ENCODE data around the gene IL34. TPM values are rescaled to one million over a fixed set of nuclear protein-coding genes. Genes with fewer than 3 reads are reported as not detected.

Gene IL34
- polyA plus RNA-seq, 1 of the 3 experiments (the other 2 are of a cell fraction) = 0.18 TPM

GRCh38 chr16:70660672-70661350 lies 14.5 kb downstream of the IL34 start:
- peaks cover 0 to 8% of the 10 kb centered on the region in 2 experiments; a peak in 1 of 4 replicates for H3K4me1 ChIP-seq (ENCODE audit: control insufficient read depth in 1 of 2, insufficient read depth in 2 of 2, low read depth in 1 of 2, low read length in 1 of 2)
- no peak for TF ChIP-seq NRF1 (IDR thresholded peaks at IDR 0.05; ENCODE audit: low read depth, low read length)
- no peak for TF ChIP-seq NFIC (IDR thresholded peaks at IDR 0.05; ENCODE audit: borderline replicate concordance)
- TF ChIP-seq USF2 (IDR thresholded peaks at IDR 0.05; ENCODE audit: borderline replicate concordance, low read depth, low read length) = no peak
- no peak for TF ChIP-seq FOXM1 (IDR thresholded peaks at IDR 0.05; ENCODE audit: low read depth)
- no peak for TF ChIP-seq IRF3 (IDR thresholded peaks at IDR 0.05; ENCODE audit: low read depth, low read length)
- no peak for TF ChIP-seq CTCF (IDR thresholded peaks at IDR 0.05)
- no peak for TF ChIP-seq TAF1 (IDR thresholded peaks at IDR 0.05; ENCODE audit: borderline replicate concordance, low read depth, low read length)
- TF ChIP-seq EZH2phosphoT487 (IDR thresholded peaks at IDR 0.05; ENCODE audit: borderline replicate concordance, low read depth) = no peak
- CTCF ChIA-PET = interaction anchor here (1.9 kb wide), 1 partner anchor 110 kb away, joined by 18 read pairs; no protein-coding TSS in a partner anchor

GRCh38 chr16:70661534-70661917 lies 15.2 kb downstream of the IL34 start:
- no peak overlapping the region for H3K4me3 ChIP-seq (ENCODE audit: low read depth in 2 of 2, low read length in 1 of 2)
- peaks cover 0 to 8% of the 10 kb centered on the region in 2 experiments; a peak in 1 of 4 replicates for H3K4me1 ChIP-seq (ENCODE audit: control insufficient read depth in 1 of 2, insufficient read depth in 2 of 2, low read depth in 1 of 2, low read length in 1 of 2)
- H4K20me1 ChIP-seq (ENCODE audit: insufficient read depth) = peaks cover 13% of the 10 kb centered on the region
- H3K27me3 ChIP-seq (ENCODE audit: insufficient read depth) = no peaks in the 10 kb centered on the region
- H2AFZ ChIP-seq (ENCODE audit: low read depth) = no peak overlapping the region
- H3K9me3 ChIP-seq = no peaks in the 10 kb centered on the region
- H3K36me3 ChIP-seq (replicated peaks in 1 of 2; ENCODE audit: control insufficient read depth in 1 of 2, insufficient read depth in 2 of 2, low read length in 1 of 2) = peaks cover 12 to 29% of the 10 kb centered on the region in 2 experiments
- H3K27ac ChIP-seq (ENCODE audit: low read depth in 2 of 2, low read length in 1 of 2) = no peak overlapping the region
- H3K9ac ChIP-seq = no peak overlapping the region
- peak; percentile 44 for DNase-seq
- no peak overlapping the region for H3K4me2 ChIP-seq
- POLR2A ChIA-PET = interaction anchor here (0.8 kb wide), 2 partner anchors 17 to 39 kb away, joined by 3 to 4 read pairs; no protein-coding TSS in a partner anchor
- no peaks in the 10 kb centered on the region for H3F3A ChIP-seq (replicated peaks; ENCODE audit: insufficient read depth)
- 89% methylated on average over 17 of the region's 17 CpGs for WGBS (ENCODE audit: low lambda C conversion rate)
- CTCF ChIA-PET = no interaction called here
- H3K79me2 ChIP-seq (ENCODE audit: insufficient read depth) = no peaks in the 10 kb centered on the region
- H3K9me2 ChIP-seq = no peaks in the 10 kb centered on the region
- no peak for TF ChIP-seq TEAD4 (IDR thresholded peaks at IDR 0.05; ENCODE audit: borderline replicate concordance, insufficient read depth)
- TF ChIP-seq REST (IDR thresholded peaks at IDR 0.05; ENCODE audit: low read depth, low read length) = no peak
- no peak for TF ChIP-seq FOXM1 (IDR thresholded peaks at IDR 0.05; ENCODE audit: low read depth)
- TF ChIP-seq MXI1 (IDR thresholded peaks at IDR 0.05; ENCODE audit: low read depth, low read length) = no peak
- TF ChIP-seq FOSL2 (IDR thresholded peaks at IDR 0.05; ENCODE audit: borderline replicate concordance, low read depth) = no peak
- TF ChIP-seq NFIC (IDR thresholded peaks at IDR 0.05; ENCODE audit: borderline replicate concordance) = no peak
- TF ChIP-seq YY1 (IDR thresholded peaks at IDR 0.05; ENCODE audit: low read depth) = no peak
- TF ChIP-seq RAD21 (IDR thresholded peaks at IDR 0.05; ENCODE audit: low read length) = no peak
- no peak for TF ChIP-seq TAF1 (IDR thresholded peaks at IDR 0.05; ENCODE audit: borderline replicate concordance, low read depth, low read length)
- no peak for TF ChIP-seq CHD2 (IDR thresholded peaks at IDR 0.05; ENCODE audit: low read length, partially characterized antibody)
- TF ChIP-seq EP300 (IDR thresholded peaks at IDR 0.05; ENCODE audit: borderline replicate concordance in 1 of 2, low read depth in 1 of 2, low read length in 1 of 2) = no peak
- no peak for TF ChIP-seq SMC3 (IDR thresholded peaks at IDR 0.05; ENCODE audit: low read depth, low read length)

More at GRCh38 chr16:70660672-70661350, 14.5 kb downstream of the IL34 start:
- no peaks in the 10 kb centered on the region for H3K79me2 ChIP-seq (ENCODE audit: insufficient read depth)
- H3K4me3 ChIP-seq (ENCODE audit: low read depth in 2 of 2, low read length in 1 of 2) = no peak overlapping the region
- peaks cover 9 to 24% of the 10 kb centered on the region in 2 experiments for H3K36me3 ChIP-seq (replicated peaks in 1 of 2; ENCODE audit: control insufficient read depth in 1 of 2, insufficient read depth in 2 of 2, low read length in 1 of 2)
- H3K4me2 ChIP-seq = no peak overlapping the region
- peaks cover 13% of the 10 kb centered on the region for H4K20me1 ChIP-seq (ENCODE audit: insufficient read depth)
- DNase-seq = peak; percentile 72
- H3F3A ChIP-seq (replicated peaks; ENCODE audit: insufficient read depth) = no peaks in the 10 kb centered on the region
- H3K27me3 ChIP-seq (ENCODE audit: insufficient read depth) = no peaks in the 10 kb centered on the region
- no peaks in the 10 kb centered on the region for H3K9me2 ChIP-seq
- H3K27ac ChIP-seq (ENCODE audit: low read depth in 2 of 2, low read length in 1 of 2) = no peak overlapping the region
- 65% methylated on average over 5 of the region's 7 CpGs for WGBS (ENCODE audit: low lambda C conversion rate)
- H3K9me3 ChIP-seq = no peaks in the 10 kb centered on the region
- H3K9ac ChIP-seq = no peak overlapping the region
- POLR2A ChIA-PET = no interaction called here
- H2AFZ ChIP-seq (ENCODE audit: low read depth) = no peak overlapping the region

Data from SK-N-SH (cell line).